CD4-positive, alpha-beta memory T cell (primary cell): ENCODE measurements around the gene SYNGR1. TPM values are rescaled to one million over a fixed set of nuclear protein-coding genes. Genes with fewer than 3 reads are reported as not detected.

Experiments
- CTCF ChIA-PET: fragments of 350-600 bp; sonication (Branson Sonifier 250); formaldehyde crosslinking; loops from one replicate; lab custom pipeline; 2021; ENCODE audit warnings: inconsistent platforms; ENCODE audit not compliant: partially characterized antibody; lab: Charles Lee
- POLR2A ChIA-PET: fragments of 350-600 bp; sonication (Branson Sonifier 250); formaldehyde crosslinking; loops from one replicate; lab custom pipeline; 2021; ENCODE audit not compliant: partially characterized antibody; lab: Charles Lee
- DNase-seq, 5 donors: peaks; one replicate each; pipeline versions ENCODE4 v3.0.0 to v3.0.0-alpha.2; 2020 to 2022; ENCODE audit warnings: mixed read lengths in 1 of 5
- H3K27ac ChIP-seq: one replicate; pipeline ENCODE4 v1.7.0; 2013; ENCODE audit warnings: low read depth, low read length
- H3K27me3 ChIP-seq: 2 replicates; pipeline ENCODE4 v1.7.0; 2013; ENCODE audit warnings: mild to moderate bottlenecking, low read length, moderate library complexity; ENCODE audit not compliant: insufficient read depth
- H3K36me3 ChIP-seq: 2 replicates; pipeline ENCODE4 v1.7.0; 2013; ENCODE audit warnings: mild to moderate bottlenecking, low read length, moderate library complexity; ENCODE audit not compliant: insufficient read depth
- H3K4me1 ChIP-seq: 2 replicates; pipeline ENCODE4 v1.7.0; 2013; ENCODE audit warnings: mild to moderate bottlenecking, low read length, moderate library complexity; ENCODE audit not compliant: insufficient read depth
- H3K4me3 ChIP-seq, 2 donors: one replicate each; pipeline ENCODE4 v1.7.0; 2013; ENCODE audit warnings: low read length in 2 of 2, mild to moderate bottlenecking in 1 of 2
- H3K9me3 ChIP-seq, 2 donors: one replicate each; pipeline ENCODE4 v1.7.0; 2013; ENCODE audit warnings: low read length in 2 of 2, control low read depth in 1 of 2; ENCODE audit not compliant: control insufficient read depth in 1 of 2
- H3K27ac Mint-ChIP-seq, 7 donors: one replicate each; pipeline ENCODE4 v1.8.0; 2020 to 2021; ENCODE audit warnings: mixed read lengths in 7 of 7, mild to moderate bottlenecking in 6 of 7, inconsistent platforms in 3 of 7, moderate library complexity in 3 of 7
- H3K27me3 Mint-ChIP-seq, 2 donors: one replicate each; pipeline ENCODE4 v1.8.0; 2020 to 2021; ENCODE audit warnings: mixed read lengths in 2 of 2
- H3K36me3 Mint-ChIP-seq, 2 donors: one replicate each; pipeline ENCODE4 v1.8.0; 2020 to 2021; ENCODE audit warnings: mixed read lengths in 2 of 2, inconsistent platforms in 1 of 2, mild to moderate bottlenecking in 1 of 2
- H3K4me1 Mint-ChIP-seq, 4 donors: one replicate each; pipeline ENCODE4 v1.8.0; 2020 to 2021; ENCODE audit warnings: mixed read lengths in 4 of 4, mild to moderate bottlenecking in 1 of 4
- H3K4me3 Mint-ChIP-seq, 8 donors: one replicate each; pipeline ENCODE4 v1.8.0; 2020 to 2021; ENCODE audit warnings: mixed read lengths in 8 of 8, mild to moderate bottlenecking in 7 of 8, moderate library complexity in 6 of 8, inconsistent platforms in 3 of 8
- H3K9me3 Mint-ChIP-seq, 8 donors: one replicate each; pipeline ENCODE4 v1.8.0; 2020 to 2021; ENCODE audit warnings: mixed read lengths in 8 of 8, mild to moderate bottlenecking in 5 of 8, inconsistent platforms in 3 of 8, moderate library complexity in 1 of 8
- intact Hi-C: fragments of 100-400 bp; cut with micrococcal nuclease; formaldehyde crosslinking; loops from one replicate; pipeline ENCODE4 v1.15.1; 2023
- polyA plus RNA-seq, 2 donors: library from polyadenylated mRNA; unstranded; fragments of 300-500 nt; fragmentation: Illumina TruSeq; gene quantifications; one replicate each; pipeline ENCODE4 v1.2.3, GENCODE V29; 2021
- total RNA-seq, 2 experiments: library from RNA; stranded (reverse); gene quantifications; one replicate each; pipeline ENCODE4 v1.2.3, GENCODE V29; 2021

Gene SYNGR1
- total and polyA plus RNA-seq, 4 experiments from 2014 or later = 0.30 to 0.62 TPM; not detected in 2

DNA sequence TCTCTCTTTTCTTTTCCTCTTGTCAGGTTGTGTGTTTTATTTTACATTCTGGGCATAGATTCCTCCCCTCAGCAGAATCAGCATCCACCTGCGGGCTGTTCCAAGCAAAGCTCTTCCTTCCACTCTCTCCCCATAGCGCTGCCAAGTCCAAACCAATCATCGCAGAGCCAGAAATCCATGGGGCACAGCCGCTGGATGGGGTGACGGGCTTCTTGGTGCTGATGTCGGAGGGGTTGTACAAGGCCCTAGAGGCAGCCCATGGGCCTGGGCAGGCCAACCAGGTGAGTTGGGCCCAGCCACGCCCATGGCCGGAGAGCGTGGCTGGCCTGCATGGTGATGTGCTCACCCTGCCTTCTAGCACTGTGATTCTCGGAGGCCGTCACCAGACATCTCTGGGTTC is 71.9 kb downstream of the SYNGR1 start:
- peak overlapping the region in 1 of 7 donors; percentile 36 for H3K27ac Mint-ChIP-seq
- Histone ChIP-seq H3K27me3 (no peaks in the 10 kb centered on the region), H3K36me3 (peaks cover 49% of the 10 kb centered on the region), H3K4me3 (no peak overlapping the region), H3K9me3 (no peaks in the 10 kb centered on the region), H3K4me1 (no peaks in the 10 kb centered on the region), H3K27ac (no peak overlapping the region)
- ChIA-PET CTCF (no interaction called here), POLR2A (interaction anchor here (1.1 kb wide), 1 partner anchor 22 kb away, joined by 3 read pairs; the partner anchor contains the start of gene TAB1)
- H3K27me3 Mint-ChIP-seq = no peaks in the 10 kb centered on the region
- H3K36me3 Mint-ChIP-seq = peaks cover 58% of the 10 kb centered on the region in 2 donors
- no peaks in the 10 kb centered on the region for H3K9me3 Mint-ChIP-seq
- DNase-seq = no peak
- no peaks in the 10 kb centered on the region for H3K4me1 Mint-ChIP-seq
- H3K4me3 Mint-ChIP-seq = no peak overlapping the region
- intact Hi-C loops = no loop called here

DNA sequence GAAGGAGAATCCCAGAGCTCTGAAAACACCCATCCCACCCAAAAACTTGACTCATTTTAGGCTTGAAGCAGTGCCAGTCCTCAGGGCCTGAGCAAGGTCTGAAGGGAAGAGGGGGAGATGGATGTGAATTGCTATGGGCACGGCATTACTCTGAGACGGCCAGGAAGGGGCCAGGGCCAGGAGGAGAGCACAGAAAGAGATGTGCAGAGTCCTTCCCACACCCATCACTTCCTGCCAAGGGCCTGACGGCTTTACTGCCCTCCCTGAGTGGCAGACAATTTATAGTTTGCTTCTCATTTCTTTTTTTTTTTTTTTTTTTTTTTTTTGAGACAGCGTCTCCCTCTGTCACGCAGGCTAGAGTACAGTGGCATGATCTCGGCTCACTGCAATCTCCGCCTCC is 72.3 kb downstream of the SYNGR1 start:
- Mint-ChIP-seq H3K27me3 (no peaks in the 10 kb centered on the region), H3K36me3 (peaks cover 57 to 60% of the 10 kb centered on the region in 2 donors), H3K9me3 (no peaks in the 10 kb centered on the region), H3K4me3 (no peak overlapping the region), H3K27ac (peak overlapping the region in 1 of 7 donors; percentile 36), H3K4me1 (no peaks in the 10 kb centered on the region)
- H3K9me3 ChIP-seq = no peaks in the 10 kb centered on the region
- H3K4me1 ChIP-seq = no peaks in the 10 kb centered on the region
- H3K4me3 ChIP-seq = no peak overlapping the region
- H3K36me3 ChIP-seq = peaks cover 50% of the 10 kb centered on the region
- ChIA-PET CTCF (no interaction called here), POLR2A (interaction anchor here (1.1 kb wide), 1 partner anchor 22 kb away, joined by 3 read pairs; the partner anchor contains the start of gene TAB1)
- no peak overlapping the region for H3K27ac ChIP-seq
- intact Hi-C loops = no loop called here
- DNase-seq = no peak
- H3K27me3 ChIP-seq = no peaks in the 10 kb centered on the region

DNA sequence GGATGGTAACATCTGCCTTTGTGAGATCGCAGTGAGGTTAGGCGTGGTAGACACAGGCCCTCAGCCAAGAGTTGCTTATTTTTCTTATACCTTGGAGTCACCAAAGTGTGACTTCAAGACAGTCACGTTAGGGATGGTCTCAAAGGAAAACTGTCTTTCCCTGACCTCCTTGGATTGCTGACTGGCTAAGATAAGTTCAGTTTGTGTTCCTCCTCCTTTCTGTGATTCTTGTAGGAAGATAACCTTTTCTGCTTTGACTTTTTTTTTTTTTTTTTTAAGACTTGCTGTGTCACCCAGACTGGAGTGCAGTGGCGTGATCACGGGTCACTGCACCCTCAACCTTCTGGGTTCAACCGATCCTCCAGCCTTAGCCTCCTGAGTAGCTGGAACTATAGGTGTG is 72.9 kb downstream of the SYNGR1 start:
- DNase-seq = no peak
- no peaks in the 10 kb centered on the region for H3K9me3 ChIP-seq
- Mint-ChIP-seq H3K27me3 (no peaks in the 10 kb centered on the region), H3K9me3 (no peaks in the 10 kb centered on the region), H3K36me3 (peaks cover 62 to 65% of the 10 kb centered on the region in 2 donors), H3K4me1 (no peaks in the 10 kb centered on the region), H3K4me3 (no peak overlapping the region), H3K27ac (no peak overlapping the region)
- no peak overlapping the region for H3K4me3 ChIP-seq
- CTCF ChIA-PET = interaction anchor here (0.7 kb wide), 1 partner anchor 11 kb away, joined by 3 read pairs; no protein-coding TSS in a partner anchor
- no peaks in the 10 kb centered on the region for H3K4me1 ChIP-seq
- POLR2A ChIA-PET = no interaction called here
- no peak overlapping the region for H3K27ac ChIP-seq
- H3K27me3 ChIP-seq = no peaks in the 10 kb centered on the region
- intact Hi-C loops = no loop called here
- peaks cover 56% of the 10 kb centered on the region for H3K36me3 ChIP-seq

DNA sequence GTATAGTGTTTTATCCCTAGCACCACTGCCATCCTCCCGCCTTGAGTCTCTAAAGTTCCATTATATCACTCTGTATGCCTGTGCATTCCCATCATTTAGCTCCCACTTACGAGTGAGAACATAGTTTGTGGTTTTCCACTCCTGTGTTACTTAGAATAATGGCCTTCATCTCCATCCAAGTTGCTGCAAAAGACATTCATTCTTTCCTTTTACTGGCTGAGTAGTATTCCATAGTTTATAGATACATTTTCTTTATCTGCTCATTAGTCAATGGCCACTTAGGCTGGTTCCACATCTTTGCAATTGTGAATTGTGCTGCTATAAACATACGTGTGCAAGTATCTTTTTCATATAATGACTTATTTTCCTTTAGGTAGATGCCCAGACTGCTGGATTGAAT is 74.2 kb downstream of the SYNGR1 start:
- intact Hi-C loops = no loop called here
- CTCF ChIA-PET = no interaction called here

DNA sequence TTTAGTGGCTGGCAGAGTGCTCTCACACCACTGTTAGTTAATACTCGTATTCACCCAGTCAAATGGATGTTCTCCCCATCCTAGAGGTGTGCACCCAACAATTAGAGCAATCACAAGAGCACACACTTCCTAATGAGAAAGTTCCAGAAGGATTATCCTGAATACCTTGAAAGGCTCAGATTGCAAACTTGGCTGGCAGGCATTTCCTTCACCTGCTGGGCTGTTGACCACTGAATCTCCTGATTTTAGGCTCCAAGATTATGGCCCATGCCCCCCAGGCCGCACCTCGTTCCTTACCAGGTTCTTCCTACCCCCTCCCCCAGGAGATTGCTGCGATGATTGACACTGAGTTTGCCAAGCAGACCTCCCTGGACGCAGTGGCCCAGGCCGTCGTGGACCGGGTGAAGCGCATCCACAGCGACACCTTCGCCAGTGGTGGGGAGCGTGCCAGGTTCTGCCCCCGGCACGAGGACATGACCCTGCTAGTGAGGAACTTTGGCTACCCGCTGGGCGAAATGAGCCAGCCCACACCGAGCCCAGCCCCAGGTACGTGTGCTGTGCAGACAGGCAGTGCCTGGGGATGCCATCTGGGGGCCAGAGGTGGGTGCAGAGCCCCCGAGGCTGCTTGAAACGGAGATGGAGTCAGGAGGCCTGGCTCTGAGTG is 76.7 kb downstream of the SYNGR1 start:
- Mint-ChIP-seq H3K36me3 (peaks cover 33 to 53% of the 10 kb centered on the region in 2 donors), H3K4me1 (no peaks in the 10 kb centered on the region), H3K9me3 (no peaks in the 10 kb centered on the region), H3K27me3 (no peaks in the 10 kb centered on the region), H3K27ac (peak overlapping the region in 1 of 7 donors; percentile 8), H3K4me3 (no peak overlapping the region)
- DNase-seq = no peak
- intact Hi-C loops = no loop called here
- H3K36me3 ChIP-seq = peaks cover 51% of the 10 kb centered on the region
- POLR2A ChIA-PET = interaction anchor here (0.7 kb wide), 1 partner anchor 63 kb away, joined by 3 read pairs; no protein-coding TSS in a partner anchor
- no peak overlapping the region for H3K27ac ChIP-seq
- H3K4me3 ChIP-seq = no peak overlapping the region
- H3K9me3 ChIP-seq = no peaks in the 10 kb centered on the region
- no peaks in the 10 kb centered on the region for H3K27me3 ChIP-seq
- H3K4me1 ChIP-seq = no peaks in the 10 kb centered on the region
- CTCF ChIA-PET = no interaction called here

More for the DNA sequence above, 74.2 kb downstream of the SYNGR1 start:
- peaks cover 52 to 60% of the 10 kb centered on the region in 2 donors for H3K36me3 Mint-ChIP-seq
- Histone ChIP-seq H3K27me3 (no peaks in the 10 kb centered on the region), H3K36me3 (peaks cover 60% of the 10 kb centered on the region), H3K27ac (no peak overlapping the region), H3K4me3 (no peak overlapping the region), H3K4me1 (no peaks in the 10 kb centered on the region), H3K9me3 (no peaks in the 10 kb centered on the region)
- H3K27me3 Mint-ChIP-seq = no peaks in the 10 kb centered on the region
- POLR2A ChIA-PET = no interaction called here
- no peak for DNase-seq
- no peak overlapping the region for H3K4me3 Mint-ChIP-seq
- no peaks in the 10 kb centered on the region for H3K9me3 Mint-ChIP-seq
- no peaks in the 10 kb centered on the region for H3K4me1 Mint-ChIP-seq
- peak overlapping the region in 1 of 7 donors; percentile 48 for H3K27ac Mint-ChIP-seq

DNA sequence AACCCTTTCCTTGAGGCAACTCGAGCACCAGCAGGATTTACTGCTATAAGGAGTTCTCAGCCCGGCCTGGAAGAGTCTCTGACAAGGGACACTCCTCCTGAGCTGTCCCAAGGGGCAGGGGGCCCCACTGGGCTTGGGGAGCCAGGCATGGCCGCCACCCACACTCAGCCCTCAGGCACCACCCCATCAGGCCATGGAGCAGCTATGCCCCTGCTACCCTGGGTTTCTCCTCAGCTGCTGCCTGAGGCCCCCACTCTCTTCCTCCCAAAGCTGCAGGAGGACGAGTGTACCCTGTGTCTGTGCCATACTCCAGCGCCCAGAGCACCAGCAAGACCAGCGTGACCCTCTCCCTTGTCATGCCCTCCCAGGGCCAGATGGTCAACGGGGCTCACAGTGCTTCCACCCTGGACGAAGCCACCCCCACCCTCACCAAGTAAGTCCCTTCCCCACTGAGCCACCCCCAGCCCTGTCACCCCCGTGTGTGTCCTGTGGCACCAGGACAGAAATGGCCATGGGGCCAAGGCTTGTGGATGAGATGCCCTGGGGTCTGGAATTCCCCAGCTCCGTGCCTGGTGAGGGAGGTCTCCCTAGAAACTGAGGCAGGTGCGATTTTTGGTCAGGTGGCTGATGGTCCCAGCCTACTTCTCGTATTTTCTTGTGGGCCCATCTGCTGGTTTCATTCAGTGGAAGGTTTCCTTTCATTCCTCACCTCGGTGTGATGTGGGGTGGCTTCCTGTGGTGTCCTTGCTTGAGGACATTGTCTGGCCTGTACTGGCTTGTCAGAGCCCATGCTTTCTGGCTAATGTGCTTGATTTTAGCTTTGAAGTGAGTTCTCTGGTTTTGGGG is 78.2 kb downstream of the SYNGR1 start:
- intact Hi-C loops = no loop called here
- Histone ChIP-seq H3K4me1 (no peaks in the 10 kb centered on the region), H3K27ac (no peak overlapping the region), H3K36me3 (peaks cover 44% of the 10 kb centered on the region), H3K27me3 (no peaks in the 10 kb centered on the region), H3K9me3 (no peaks in the 10 kb centered on the region), H3K4me3 (no peak overlapping the region)
- Mint-ChIP-seq H3K9me3 (no peaks in the 10 kb centered on the region), H3K4me1 (no peaks in the 10 kb centered on the region), H3K4me3 (no peak overlapping the region), H3K27me3 (no peaks in the 10 kb centered on the region), H3K36me3 (peaks cover 25 to 53% of the 10 kb centered on the region in 2 donors), H3K27ac (no peak overlapping the region)
- no peak for DNase-seq
- ChIA-PET CTCF (no interaction called here), POLR2A (no interaction called here)

DNA sequence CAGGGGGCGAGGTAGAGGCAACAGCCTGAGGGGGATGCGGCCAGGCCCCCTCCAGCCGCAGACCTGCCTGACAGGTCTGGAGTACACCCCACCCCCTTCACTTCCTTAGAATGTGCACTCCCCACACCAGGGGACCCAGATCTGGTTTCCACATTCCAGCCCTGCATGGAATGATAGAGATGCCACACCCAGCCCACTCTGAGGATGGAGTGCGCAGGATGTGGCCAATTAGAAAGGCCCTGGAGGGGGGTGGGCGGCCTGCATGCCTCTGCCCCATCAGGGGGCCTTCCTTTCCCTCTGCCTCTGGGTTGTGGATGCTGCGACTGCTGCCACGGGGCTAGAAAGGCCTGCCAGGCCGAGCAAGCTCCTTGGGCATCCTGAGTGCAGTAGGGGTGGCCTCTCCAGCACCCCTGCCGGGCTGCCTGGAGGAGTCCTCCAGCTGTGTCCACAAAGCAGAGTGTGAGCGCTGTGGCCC is 78.8 kb downstream of the SYNGR1 start:
- no peak for DNase-seq
- no peaks in the 10 kb centered on the region for H3K4me1 Mint-ChIP-seq
- no peak overlapping the region for H3K4me3 Mint-ChIP-seq
- H3K27ac Mint-ChIP-seq = no peak overlapping the region
- H3K4me1 ChIP-seq = no peaks in the 10 kb centered on the region
- H3K27me3 Mint-ChIP-seq = no peaks in the 10 kb centered on the region
- H3K4me3 ChIP-seq = no peak overlapping the region
- ChIA-PET CTCF (no interaction called here), POLR2A (no interaction called here)
- peaks cover 44% of the 10 kb centered on the region for H3K36me3 ChIP-seq
- no peaks in the 10 kb centered on the region for H3K27me3 ChIP-seq
- H3K9me3 Mint-ChIP-seq = no peaks in the 10 kb centered on the region
- no peaks in the 10 kb centered on the region for H3K9me3 ChIP-seq
- intact Hi-C loops = no loop called here
- no peak overlapping the region for H3K27ac ChIP-seq
- H3K36me3 Mint-ChIP-seq = peaks cover 25 to 53% of the 10 kb centered on the region in 2 donors
